Left cardiac atrium (tissue), 4 donors: ENCODE measurements around the gene KLF5. TPM values are rescaled to one million over a fixed set of nuclear protein-coding genes. Genes with fewer than 3 reads are reported as not detected.
A peak's percentile ranks its signal among the peaks of the same experiment; 100 is the strongest.
"Not testable (repeated sequence)": the region's sequence is repeated elsewhere in the genome, so short reads cannot be mapped to it uniquely, and the experiment has no call there.

Experiments
- ATAC-seq, 2 donors: fragments of 200-7000 bp; cut with Tn5 transposase; one replicate each; pipeline ENCODE4 v1.9.1; 2020; ENCODE audit warnings: mild to moderate bottlenecking in 2 of 2, moderate library complexity in 2 of 2
- DNase-seq: peaks from one replicate; pipeline ENCODE4 v3.0.0-alpha.2; 2020
- intact Hi-C, 2 donors: fragments of 100-400 bp; cut with DNase I; formaldehyde crosslinking; loops; one replicate each; pipeline versions ENCODE4 v1.14.1 to v1.15.1; 2022 to 2023
- total RNA-seq, 2 donors: library from RNA; stranded (reverse); fragmentation: NEBNext Ultra II Directional; extraction: Animal tissue kit (Norgen Biotek cat#: 25700); gene quantifications; one replicate each; pipeline ENCODE4 v1.2.1, GENCODE V29; 2021
- donor health status: DM: no; HTN: yes; CAD: no.
- donor health status: DM: no; HTN: yes; CAD: no; lungs with severe emphysema.
- donor health status: DM: yes; HTN: yes; CAD: no.
- donor health status: Dilated cardiomyopathy.

Gene KLF5
- total RNA-seq, 2 donors from 2014 or later = 0.73 to 0.82 TPM

DNA sequence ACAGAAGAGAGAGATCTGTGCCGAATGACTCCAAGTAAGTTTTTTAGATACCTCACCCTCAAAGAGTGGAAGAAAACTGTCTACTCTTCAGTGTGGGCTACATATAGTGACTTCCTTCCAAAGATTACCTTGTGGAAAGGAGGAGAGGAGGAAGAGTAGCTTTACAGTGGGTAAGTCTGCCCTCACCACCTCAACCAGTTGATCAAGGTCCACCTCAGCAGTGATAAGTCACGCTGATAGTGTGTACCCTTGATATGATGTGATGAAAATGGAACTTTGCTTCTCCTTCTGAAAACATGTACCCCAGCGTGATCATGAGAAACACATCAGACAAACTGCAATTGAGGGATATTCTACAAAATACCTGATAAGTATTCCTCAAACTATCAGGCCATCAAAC lies 20.6 kb downstream of the KLF5 start:
- ATAC-seq (no peak), DNase-seq (no peak)
- intact Hi-C loops = no loop called here

DNA sequence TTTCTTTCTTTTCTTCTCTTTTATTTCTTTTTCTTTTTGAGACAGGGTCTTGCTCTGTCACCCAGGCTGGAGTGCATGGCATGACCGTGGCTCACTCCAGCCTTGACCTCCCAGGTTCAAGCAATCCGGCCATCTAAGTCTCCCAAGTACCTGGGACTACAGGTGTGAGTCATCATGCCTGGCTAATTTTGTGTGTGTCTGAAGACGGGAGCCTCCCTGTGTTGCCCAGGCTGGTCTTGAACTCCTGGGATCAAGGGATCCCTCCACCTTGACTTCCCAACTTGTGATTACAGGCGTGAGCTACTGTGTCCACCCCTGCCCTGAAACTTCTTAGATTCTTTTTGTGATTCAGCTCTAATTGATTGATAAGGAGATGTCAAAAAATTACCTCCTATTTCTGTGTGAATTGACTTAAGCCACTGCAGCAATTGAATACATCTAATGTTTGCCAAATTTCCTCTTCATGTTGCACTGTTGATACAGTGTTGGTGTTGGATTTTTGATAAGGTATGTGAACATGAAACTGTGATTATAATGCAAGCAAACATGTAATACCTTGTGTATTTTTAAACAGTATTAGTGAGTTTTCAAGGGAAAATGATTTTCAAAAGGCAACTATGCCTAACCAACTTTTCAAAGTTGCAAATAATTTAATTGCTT lies 22.6 kb downstream of the KLF5 start:
- ATAC-seq (no peak), DNase-seq (no peak)
- intact Hi-C loops = no loop called here

- ATAC-seq (peak in 1 of 2 donors; percentile 29), DNase-seq (no peak)
- intact Hi-C loops = no loop called here
These were observed 23.7 kb downstream of the KLF5 start for GRCh38 chr13:73082471-73082870.

DNA sequence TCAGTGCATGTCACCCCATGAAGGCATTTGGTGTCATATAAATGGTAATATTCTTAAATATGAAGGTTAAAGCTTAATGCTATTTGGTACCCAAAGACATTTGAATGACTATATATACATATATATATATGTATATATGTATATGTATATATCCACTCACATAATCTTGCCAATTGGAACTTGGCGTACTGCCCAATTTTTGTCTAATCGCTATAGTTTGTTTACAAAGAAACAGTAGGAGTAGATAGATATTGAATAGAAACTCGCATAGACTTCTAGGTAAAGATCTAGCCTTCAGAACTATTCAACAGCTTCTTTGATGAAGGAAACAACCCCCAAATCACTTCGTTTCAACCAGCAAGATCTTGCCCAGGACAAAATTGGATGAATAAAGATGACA lies 24.1 kb downstream of the KLF5 start:
- no peak for ATAC-seq

DNA sequence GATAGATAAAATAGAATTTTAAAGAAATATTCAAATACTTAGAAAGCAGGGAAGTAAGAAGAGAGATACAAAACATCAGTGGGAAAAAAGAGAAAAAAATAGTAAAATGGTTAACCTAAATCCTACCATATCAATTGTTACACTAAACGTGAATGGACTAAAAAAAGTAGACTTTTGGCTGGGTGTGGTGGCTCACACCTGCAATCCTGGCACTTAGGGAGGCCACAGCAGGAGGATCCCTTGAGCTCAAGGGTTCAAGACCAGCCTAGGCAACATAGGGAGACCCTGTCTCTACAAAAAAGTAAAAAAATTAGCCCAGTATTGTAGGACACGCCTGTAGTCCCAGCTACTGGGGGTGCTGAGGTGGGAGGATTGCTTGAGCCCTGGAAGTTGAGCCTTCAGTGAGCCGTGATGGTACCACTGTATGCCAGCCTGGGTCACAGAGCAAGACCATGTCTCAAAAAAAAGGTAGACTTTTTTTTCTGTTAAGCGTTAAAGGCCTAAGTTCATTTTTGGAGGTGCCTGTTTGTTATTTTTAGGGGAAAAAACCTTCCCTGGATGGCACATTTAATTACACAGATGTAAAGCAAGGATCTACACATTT lies 29.6 kb downstream of the KLF5 start:
- ATAC-seq (no peak), DNase-seq (no peak)
- intact Hi-C loops = no loop called here

More for the DNA sequence above, 24.1 kb downstream of the KLF5 start:
- no peak for DNase-seq
- intact Hi-C loops = no loop called here

DNA sequence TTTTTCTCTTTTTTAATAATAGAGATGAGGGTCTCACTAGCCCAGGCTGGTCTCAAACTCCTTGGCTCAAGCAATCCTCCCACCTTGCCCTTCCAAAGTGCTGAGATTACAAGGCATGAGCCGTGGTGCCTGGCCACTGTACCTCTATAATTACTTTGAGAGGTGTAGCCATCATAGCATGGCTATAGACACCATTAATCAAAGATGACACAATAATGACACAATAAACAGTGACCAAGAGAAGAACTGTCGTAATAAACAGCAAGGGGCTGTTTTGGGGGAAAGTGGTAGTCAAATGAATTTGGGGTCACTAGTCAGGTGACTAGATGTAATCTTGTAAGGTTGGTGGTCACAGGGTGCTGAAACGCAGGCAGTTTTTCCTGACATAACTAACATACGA lies 30.4 kb downstream of the KLF5 start:
- DNase-seq (no peak), ATAC-seq (no peak)
- intact Hi-C loops = no loop called here

DNA sequence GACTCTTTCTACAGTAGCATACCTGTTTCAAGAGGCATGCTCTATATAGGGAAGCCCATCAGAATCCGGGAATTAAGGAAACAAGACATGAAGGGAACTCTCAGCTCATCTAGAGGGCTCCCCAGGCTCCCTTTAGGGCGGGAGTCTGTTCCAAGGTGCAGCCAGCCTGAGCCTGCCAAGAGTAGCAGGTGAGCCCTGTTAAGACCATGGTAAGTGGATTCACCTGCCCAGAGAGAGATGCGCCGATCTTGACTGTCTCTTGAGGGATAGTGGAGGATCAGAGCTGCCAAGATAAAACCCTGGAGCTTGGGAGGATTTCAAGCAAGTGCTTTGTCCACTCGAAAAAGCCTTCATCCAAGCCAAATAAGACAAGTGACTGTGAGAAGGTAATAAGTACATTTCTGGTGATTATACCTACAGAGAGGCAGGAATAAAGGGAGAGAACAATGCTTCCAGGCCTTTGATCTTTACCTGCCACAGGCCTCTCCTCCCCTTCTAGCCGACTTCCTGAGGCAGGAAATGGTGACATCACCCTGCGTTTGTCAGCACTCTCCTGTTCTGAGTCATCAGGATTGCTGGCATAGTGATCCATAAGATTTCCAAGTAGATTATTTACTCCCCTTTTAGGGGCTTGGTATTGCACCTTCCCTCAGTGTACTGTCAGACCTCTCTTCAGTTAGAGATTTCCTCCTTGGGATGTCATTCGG lies 31.5 kb downstream of the KLF5 start:
- DNase-seq (no peak), ATAC-seq (no peak)
- intact Hi-C loops = no loop called here

DNA sequence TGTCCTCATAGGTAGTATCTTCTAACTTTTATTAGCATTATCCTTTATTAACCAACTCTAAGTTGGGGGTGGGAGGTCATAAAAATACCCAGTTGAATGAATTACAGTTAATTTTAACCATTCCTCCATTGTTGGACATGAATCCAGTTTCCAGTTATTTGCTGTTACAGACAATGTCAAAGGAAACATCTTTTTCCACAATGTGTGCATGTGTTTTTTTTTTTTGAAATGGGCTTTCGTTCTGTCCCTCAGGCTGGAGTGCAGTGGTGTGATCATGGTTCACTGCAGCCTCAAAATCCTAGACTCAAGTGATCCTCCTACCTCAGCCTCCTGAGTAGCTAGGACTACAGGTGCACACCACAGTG lies 32.0 kb downstream of the KLF5 start:
- ATAC-seq (no peak), DNase-seq (no peak)
- intact Hi-C loops = no loop called here

DNA sequence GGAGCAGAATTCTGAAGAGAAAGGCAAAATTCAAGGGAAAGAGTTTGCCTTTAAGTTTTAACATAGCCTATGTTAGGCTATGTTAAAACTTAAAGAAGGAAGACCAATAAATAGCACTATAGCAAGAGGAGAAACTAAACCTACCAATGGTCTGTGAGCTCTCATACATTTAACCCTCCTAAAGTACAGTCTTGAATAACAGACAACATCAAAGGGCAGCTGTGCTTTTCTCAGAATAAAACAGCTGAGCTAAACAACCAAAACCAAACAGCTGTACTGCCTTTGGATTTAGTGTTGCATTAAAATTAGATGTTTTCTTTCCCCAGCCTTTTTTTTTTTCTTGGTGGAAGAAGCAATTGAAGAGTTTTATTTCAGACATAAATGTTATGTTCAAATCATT lies 34.0 kb downstream of the KLF5 start:
- no peak for DNase-seq
- intact Hi-C loops = no loop called here

GRCh38 chr13:73096173-73096572 lies 37.4 kb downstream of the KLF5 start:
- intact Hi-C loops = no loop called here
- no peak for DNase-seq
- ATAC-seq = no peak

More for the DNA sequence above, 34.0 kb downstream of the KLF5 start:
- no peak for ATAC-seq

DNA sequence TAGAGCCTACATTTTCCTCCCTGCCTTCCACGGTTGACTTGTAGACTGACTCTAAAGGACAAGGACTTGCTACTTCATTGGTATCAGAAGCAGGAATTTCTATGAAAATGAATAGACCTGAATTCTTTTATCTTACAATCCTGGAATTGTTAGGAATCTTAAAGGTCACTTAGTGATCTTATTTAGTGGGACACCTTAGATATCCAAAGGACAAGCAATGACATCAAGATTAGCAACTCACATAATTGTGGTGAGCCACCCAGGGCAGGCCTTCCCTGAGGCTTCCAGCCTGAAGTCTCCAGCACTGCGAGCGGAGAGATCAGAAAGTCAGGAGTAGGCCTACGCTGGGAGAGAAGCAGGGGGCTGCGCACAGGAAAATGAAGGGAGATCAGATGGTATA lies 37.8 kb downstream of the KLF5 start:
- intact Hi-C loops = no loop called here
- DNase-seq (no peak), ATAC-seq (no peak)

GRCh38 chr13:73100781-73101180 lies 42.0 kb downstream of the KLF5 start:
- intact Hi-C loops, DNase-seq, ATAC-seq: not testable (repeated sequence)

DNA sequence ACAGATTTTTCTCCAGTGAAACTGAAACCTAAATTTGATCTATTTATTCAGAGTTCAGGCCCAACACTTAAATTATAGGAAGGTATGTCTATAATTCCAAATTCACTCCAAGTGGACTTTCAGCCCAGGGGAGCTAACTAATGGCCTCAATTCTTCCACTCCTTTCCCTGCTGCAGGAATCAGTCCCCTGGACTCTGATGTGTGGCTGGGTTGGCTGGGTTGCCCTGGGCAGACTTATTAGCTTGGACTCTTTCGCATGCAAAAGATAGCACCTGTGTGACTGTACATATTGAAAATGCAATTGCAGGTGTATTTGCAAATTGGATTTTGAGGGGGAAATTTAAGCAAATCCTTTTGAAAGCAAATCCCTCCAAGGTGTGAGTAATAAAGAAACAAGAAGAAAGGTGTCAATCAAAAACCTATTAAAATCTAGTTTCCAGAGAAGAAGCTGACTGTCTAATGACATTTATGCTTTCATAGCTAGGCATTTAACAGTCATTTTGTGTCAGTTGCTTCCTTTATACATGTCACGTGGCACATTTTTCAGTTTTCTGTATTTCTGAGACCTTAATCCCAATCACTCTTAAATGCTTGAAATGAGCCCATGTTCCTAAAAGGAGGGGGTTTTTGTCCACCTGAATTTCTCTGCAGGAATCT lies 42.7 kb downstream of the KLF5 start:
- ATAC-seq = no peak

DNA sequence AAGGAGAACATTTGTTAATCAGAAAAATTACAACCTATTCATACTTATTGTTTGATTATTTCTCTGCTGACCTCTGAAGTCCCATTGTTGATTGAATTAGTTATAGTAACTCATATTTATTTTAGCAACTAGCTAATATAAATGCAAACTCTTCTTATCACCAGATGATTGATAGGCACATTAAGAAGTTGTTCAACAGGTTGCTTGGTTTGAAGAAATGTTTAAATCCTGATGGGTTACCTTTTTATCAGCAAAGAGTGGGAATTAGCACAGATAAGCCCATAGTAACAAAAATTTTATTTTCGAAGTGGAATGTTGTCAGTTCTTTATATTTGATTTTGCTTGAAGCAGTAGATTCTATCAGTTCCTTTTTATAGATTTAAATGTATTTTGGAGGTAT lies 44.4 kb downstream of the KLF5 start:
- no peak for DNase-seq
- ATAC-seq = no peak
- intact Hi-C loops = no loop called here

More for the DNA sequence above, 42.7 kb downstream of the KLF5 start:
- DNase-seq = no peak
- intact Hi-C loops = no loop called here

DNA sequence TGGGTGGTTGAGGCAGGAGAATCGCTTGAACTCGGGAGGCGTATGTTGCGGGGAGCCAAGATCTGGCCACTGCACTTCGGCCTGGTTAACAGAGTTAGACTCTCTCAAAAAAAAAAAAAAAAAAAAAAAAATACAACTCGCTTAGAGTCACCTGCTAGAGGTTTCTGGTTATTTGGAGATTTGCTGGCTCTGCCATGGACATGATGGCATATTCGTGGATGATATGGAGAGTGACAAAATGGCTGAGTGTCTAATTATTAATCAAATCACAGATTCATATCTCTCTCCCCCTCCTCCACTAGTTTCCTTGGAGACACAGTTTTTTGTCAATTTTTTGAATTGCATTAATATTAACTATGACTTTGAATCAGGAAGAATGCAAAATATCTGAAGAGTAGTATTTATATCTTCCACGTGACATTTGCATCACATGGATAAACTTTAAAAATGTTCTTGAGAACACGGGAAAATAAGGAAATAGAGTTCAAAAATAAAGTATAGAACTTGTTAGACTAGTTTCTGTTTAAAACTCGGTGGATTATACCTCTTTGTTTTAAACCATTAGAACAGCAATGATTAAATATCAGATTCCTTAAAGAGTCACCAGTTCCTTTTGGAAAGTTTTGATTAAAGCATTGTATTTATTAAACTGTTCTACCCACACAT lies 47.8 kb downstream of the KLF5 start:
- DNase-seq (no peak), ATAC-seq (no peak)
- intact Hi-C loops = no loop called here

GRCh38 chr13:73107481-73107880 lies 48.7 kb downstream of the KLF5 start:
- intact Hi-C loops = no loop called here
- no peak for DNase-seq
- no peak for ATAC-seq

GRCh38 chr13:73107970-73108369 lies 49.2 kb downstream of the KLF5 start:
- no peak for DNase-seq
- intact Hi-C loops = no loop called here
- ATAC-seq = no peak

GRCh38 chr13:73109288-73109899 lies 50.6 kb downstream of the KLF5 start:
- no peak for DNase-seq
- no peak for ATAC-seq
- intact Hi-C loops = no loop called here

DNA sequence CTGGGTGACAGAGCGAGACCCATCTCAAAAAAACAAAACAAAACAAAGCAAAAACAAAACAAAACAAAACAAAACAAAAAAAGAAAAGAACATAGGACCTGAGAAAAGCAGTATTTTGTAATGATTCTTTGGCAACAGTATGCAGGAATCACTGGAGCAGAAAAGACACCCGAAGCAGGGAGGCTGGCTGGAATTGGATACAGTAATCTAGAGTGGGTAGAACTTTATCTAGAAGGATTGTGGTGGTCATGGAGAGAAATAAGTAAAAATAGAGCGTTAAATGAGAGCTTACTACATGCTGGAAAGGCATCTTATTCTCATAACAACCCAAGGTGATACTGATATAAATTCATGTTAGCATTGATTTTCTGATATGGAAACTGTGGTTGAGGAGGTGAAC lies 51.2 kb downstream of the KLF5 start:
- no peak for ATAC-seq
- intact Hi-C loops = no loop called here
- no peak for DNase-seq
